ENCODE measurements around the gene CDH23.

DNA sequence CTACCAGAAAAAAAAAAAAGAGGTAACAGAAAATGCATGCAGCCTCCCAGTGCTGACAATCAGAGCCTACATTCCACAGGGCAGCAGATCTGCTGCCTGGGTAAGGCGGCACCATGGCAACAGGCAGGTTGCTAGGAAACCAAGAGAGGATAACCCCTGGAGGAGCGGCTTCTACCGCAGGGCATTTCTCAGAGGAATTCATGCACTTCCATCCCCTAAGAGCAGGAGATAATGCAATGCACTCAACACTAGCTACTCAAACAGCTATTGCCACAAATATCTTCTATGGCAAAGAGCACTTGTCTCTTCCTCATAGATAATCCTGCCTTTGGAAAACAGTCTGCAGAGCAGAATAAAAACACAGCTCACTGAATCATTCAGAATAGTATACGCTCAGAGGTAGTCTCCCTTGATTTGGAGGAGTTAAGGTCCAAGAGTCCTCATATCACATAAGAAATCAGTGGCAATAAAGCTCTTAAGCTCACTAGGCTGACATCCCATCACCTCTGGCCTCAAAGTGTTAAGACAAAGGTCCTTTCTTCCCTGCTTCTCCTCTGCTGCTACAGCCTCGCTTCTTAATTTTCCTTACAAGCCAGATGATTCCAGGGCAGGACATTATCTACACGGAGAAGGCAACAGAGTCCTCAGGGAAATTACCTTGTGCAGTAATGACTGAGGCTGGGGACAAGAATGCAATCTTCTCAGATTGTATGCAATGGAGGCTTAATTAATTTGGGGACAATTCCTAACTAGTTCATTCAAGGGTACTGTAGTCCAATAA, 443.6 kb downstream of the CDH23 start:
- TF ChIP-seq, protein P1, sequence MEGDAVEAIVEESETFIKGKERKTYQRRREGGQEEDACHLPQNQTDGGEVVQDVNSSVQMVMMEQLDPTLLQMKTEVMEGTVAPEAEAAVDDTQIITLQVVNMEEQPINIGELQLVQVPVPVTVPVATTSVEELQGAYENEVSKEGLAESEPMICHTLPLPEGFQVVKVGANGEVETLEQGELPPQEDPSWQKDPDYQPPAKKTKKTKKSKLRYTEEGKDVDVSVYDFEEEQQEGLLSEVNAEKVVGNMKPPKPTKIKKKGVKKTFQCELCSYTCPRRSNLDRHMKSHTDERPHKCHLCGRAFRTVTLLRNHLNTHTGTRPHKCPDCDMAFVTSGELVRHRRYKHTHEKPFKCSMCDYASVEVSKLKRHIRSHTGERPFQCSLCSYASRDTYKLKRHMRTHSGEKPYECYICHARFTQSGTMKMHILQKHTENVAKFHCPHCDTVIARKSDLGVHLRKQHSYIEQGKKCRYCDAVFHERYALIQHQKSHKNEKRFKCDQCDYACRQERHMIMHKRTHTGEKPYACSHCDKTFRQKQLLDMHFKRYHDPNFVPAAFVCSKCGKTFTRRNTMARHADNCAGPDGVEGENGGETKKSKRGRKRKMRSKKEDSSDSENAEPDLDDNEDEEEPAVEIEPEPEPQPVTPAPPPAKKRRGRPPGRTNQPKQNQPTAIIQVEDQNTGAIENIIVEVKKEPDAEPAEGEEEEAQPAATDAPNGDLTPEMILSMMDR (IDR thresholded peaks at IDR 0.05), result no peak
- no peak for TF ChIP-seq EZH2 (IDR thresholded peaks at IDR 0.05; ENCODE audit: borderline replicate concordance, insufficient read depth, low read depth, low read length, poor library complexity, severe bottlenecking)
